Panc1 (cell line): ENCODE data around the gene SDK1. TPM values are rescaled to one million over a fixed set of nuclear protein-coding genes. Genes with fewer than 3 reads are reported as not detected.

Source experiments
- ATAC-seq: fragments of 200-7000 bp; cut with Tn5 transposase; 2 replicates; pipeline ENCODE4 v1.9.1; 2020; ENCODE audit warnings: mild to moderate bottlenecking, moderate library complexity
- BruUV-seq: library from RNA; stranded (reverse); fragments of 400-500 nt; replicated peaks from 2 replicates; lab custom pipeline; 2021; lab: Mats Ljungman, UMichigan
- CTCF ChIA-PET: fragments of 300-600 bp; sonication (Branson Sonifier 250); formaldehyde crosslinking; loops from one replicate; lab custom pipeline; 2022; ENCODE audit warnings: antibody characterized with exemption; lab: Charles Lee
- POLR2A ChIA-PET: fragments of 300-600 bp; sonication (Branson Sonifier 250); formaldehyde crosslinking; loops from one replicate; lab custom pipeline; 2022; ENCODE audit warnings: antibody characterized with exemption; lab: Charles Lee
- DNase-seq: peaks from one replicate; pipeline ENCODE4 v3.0.0-alpha.2; 2010; ENCODE audit warnings: low read depth, low spot score
- H3K27ac ChIP-seq: 2 replicates; pipeline ENCODE4 v1.5.1; 2011; ENCODE audit warnings: mild to moderate bottlenecking, low read length, inconsistent platforms
- H3K27me3 ChIP-seq: fragments of 200-500 bp; sonication (Bioruptor generic); 2 replicates; pipeline ENCODE4 v1.6.0; 2014; ENCODE audit warnings: low read length, inconsistent platforms; ENCODE audit not compliant: control insufficient read depth, insufficient read depth
- H3K36me3 ChIP-seq: fragments of 200-500 bp; sonication (Bioruptor generic); 2 replicates; pipeline ENCODE4 v1.5.1; 2014; ENCODE audit warnings: inconsistent platforms, mild to moderate bottlenecking, low read length, moderate library complexity; ENCODE audit not compliant: control insufficient read depth, insufficient read depth
- H3K4me1 ChIP-seq: 2 replicates; pipeline ENCODE4 v1.5.1; 2011; ENCODE audit warnings: inconsistent platforms, mild to moderate bottlenecking, low read length, moderate library complexity; ENCODE audit not compliant: control insufficient read depth, insufficient read depth
- H3K4me3 ChIP-seq, 2 experiments: 2 replicates each; pipeline ENCODE4 v1.5.1; 2011 to 2012; ENCODE audit warnings: low read depth in 2 of 2, low read length in 2 of 2, mild to moderate bottlenecking in 2 of 2, inconsistent platforms in 1 of 2, moderate library complexity in 1 of 2
- H3K9me3 ChIP-seq: fragments of 200-500 bp; sonication (Bioruptor generic); 2 replicates; pipeline ENCODE4 v1.5.1; 2014; ENCODE audit warnings: low read depth, mild to moderate bottlenecking, inconsistent platforms, low read length, moderate library complexity; ENCODE audit not compliant: control insufficient read depth, insufficient read depth
- CTCF ChIP-seq: fragments of 450-650 bp; IDR thresholded peaks from 2 replicates; pipeline ENCODE4 v1.5.1; 2017; ENCODE audit warnings: mild to moderate bottlenecking
- POLR2AphosphoS5 ChIP-seq: IDR thresholded peaks from 2 replicates; pipeline ENCODE4 v1.6.1; 2012; ENCODE audit warnings: mild to moderate bottlenecking, low read depth, low read length, moderate library complexity
- SIN3A ChIP-seq: IDR thresholded peaks from 2 replicates; pipeline ENCODE4 v1.6.1; 2012; ENCODE audit warnings: low read depth, mild to moderate bottlenecking, low read length, moderate library complexity, borderline replicate concordance; ENCODE audit not compliant: insufficient read depth
- TCF7L2 ChIP-seq: IDR thresholded peaks from 2 replicates; pipeline ENCODE4 v1.6.1; 2011; ENCODE audit warnings: mild to moderate bottlenecking, low read depth, low read length, inconsistent platforms
- in situ Hi-C: cut with HindIII; loops from 2 replicates; pipeline ENCODE4 v1.10.0; 2016; ENCODE audit warnings: low sequenced_read_pairs, low pct_unique_long_range_greater_than_20kb
- intact Hi-C: fragments of 100-400 bp; cut with micrococcal nuclease; formaldehyde crosslinking; loops from one replicate; pipeline ENCODE4 v1.10.0; 2022; ENCODE audit not compliant: unreplicated experiment
- total RNA-seq: library from RNA; stranded (reverse); gene quantifications from one replicate; pipeline ENCODE4 v1.2.1, GENCODE V29; 2021; ENCODE audit not compliant: unreplicated experiment
- TF ChIP-seq, protein P1 (sequence below), 2 experiments: IDR thresholded peaks; 2 replicates each; pipeline ENCODE4 v1.6.1; 2011 to 2012; ENCODE audit warnings: low read depth in 2 of 2, control low read depth in 1 of 2, low read length in 1 of 2, mild to moderate bottlenecking in 1 of 2, moderate library complexity in 1 of 2; ENCODE audit not compliant: insufficient read depth in 1 of 2

Gene SDK1
- total RNA-seq, 1 experiment from 2014 or later, result 47.4 TPM

- H3K4me3 ChIP-seq, result no peak overlapping the region
- H3K9me3 ChIP-seq, result no peaks in the 10 kb centered on the region
- intact Hi-C loops (no loop called here), in situ Hi-C loops (no loop called here)
- H3K27me3 ChIP-seq, result no peaks in the 10 kb centered on the region
- H3K4me1 ChIP-seq, result no peaks in the 10 kb centered on the region
- DNase-seq (no peak), ATAC-seq (no peak)
- ChIA-PET POLR2A (no interaction called here), CTCF (no interaction called here)
- H3K36me3 ChIP-seq, result no peaks in the 10 kb centered on the region
- no peak overlapping the region for H3K27ac ChIP-seq
- BruUV-seq, result no TSS peak
- no peak for TF ChIP-seq CTCF
- no peak for TF ChIP-seq POLR2AphosphoS5
- no peak for TF ChIP-seq SIN3A
- TF ChIP-seq TCF7L2, result no peak
- TF ChIP-seq, protein P1, sequence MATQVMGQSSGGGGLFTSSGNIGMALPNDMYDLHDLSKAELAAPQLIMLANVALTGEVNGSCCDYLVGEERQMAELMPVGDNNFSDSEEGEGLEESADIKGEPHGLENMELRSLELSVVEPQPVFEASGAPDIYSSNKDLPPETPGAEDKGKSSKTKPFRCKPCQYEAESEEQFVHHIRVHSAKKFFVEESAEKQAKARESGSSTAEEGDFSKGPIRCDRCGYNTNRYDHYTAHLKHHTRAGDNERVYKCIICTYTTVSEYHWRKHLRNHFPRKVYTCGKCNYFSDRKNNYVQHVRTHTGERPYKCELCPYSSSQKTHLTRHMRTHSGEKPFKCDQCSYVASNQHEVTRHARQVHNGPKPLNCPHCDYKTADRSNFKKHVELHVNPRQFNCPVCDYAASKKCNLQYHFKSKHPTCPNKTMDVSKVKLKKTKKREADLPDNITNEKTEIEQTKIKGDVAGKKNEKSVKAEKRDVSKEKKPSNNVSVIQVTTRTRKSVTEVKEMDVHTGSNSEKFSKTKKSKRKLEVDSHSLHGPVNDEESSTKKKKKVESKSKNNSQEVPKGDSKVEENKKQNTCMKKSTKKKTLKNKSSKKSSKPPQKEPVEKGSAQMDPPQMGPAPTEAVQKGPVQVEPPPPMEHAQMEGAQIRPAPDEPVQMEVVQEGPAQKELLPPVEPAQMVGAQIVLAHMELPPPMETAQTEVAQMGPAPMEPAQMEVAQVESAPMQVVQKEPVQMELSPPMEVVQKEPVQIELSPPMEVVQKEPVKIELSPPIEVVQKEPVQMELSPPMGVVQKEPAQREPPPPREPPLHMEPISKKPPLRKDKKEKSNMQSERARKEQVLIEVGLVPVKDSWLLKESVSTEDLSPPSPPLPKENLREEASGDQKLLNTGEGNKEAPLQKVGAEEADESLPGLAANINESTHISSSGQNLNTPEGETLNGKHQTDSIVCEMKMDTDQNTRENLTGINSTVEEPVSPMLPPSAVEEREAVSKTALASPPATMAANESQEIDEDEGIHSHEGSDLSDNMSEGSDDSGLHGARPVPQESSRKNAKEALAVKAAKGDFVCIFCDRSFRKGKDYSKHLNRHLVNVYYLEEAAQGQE (IDR thresholded peaks at IDR 0.05; ENCODE audit: insufficient read depth in 1 of 2, low read depth in 2 of 2, low read length in 1 of 2), result no peak
Observed at GRCh38 chr7:4186513-4186780, 885.4 kb downstream of the SDK1 start.

DNA sequence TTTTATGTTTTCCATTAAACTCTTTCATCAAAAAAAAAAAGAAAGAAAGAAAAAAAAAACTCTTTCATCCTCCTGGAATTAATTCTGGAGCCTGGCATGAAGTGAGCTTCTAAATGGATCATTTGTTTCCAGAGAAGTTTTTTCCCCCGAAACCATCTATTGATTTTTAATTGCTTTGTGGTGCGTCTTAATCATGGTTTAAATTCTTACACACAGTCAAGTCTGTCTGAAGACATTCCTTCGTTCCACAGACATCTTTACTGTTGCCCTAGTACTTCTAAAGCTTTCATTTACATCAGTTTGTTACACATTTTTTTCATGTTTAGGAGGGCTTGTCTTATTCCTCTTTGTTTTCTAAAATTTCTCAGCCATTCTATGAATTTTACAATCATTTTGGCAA lies 887.6 kb downstream of the SDK1 start:
- BruUV-seq, result no TSS peak
- in situ Hi-C loops, result no loop called here
- no peak for ATAC-seq

More for the DNA sequence above, 887.6 kb downstream of the SDK1 start:
- intact Hi-C loops, result no loop called here
- POLR2A ChIA-PET, result no interaction called here
- H3K36me3 ChIP-seq, result no peaks in the 10 kb centered on the region
- no peaks in the 10 kb centered on the region for H3K9me3 ChIP-seq
- TF ChIP-seq, protein P1 (IDR thresholded peaks at IDR 0.05; ENCODE audit: insufficient read depth in 1 of 2, low read depth in 2 of 2, low read length in 1 of 2), result no peak
- TF ChIP-seq SIN3A, result no peak
- TF ChIP-seq TCF7L2, result no peak
- TF ChIP-seq CTCF, result no peak
- TF ChIP-seq POLR2AphosphoS5, result no peak
- DNase-seq, result no peak
- H3K4me3 ChIP-seq, result no peak overlapping the region
- no peak overlapping the region for H3K27ac ChIP-seq
- CTCF ChIA-PET, result no interaction called here
- no peaks in the 10 kb centered on the region for H3K27me3 ChIP-seq
- no peaks in the 10 kb centered on the region for H3K4me1 ChIP-seq
